H9 (cell line): ENCODE results near the gene FPGS. TPM values are rescaled to one million over a fixed set of nuclear protein-coding genes. Genes with fewer than 3 reads are reported as not detected.

ENCODE experiments used
- DNase-seq: peaks from one replicate; pipeline ENCODE4 v3.0.0-alpha.2; 2017
- H2AFZ ChIP-seq: one replicate; pipeline ENCODE4 v1.6.1; 2013; ENCODE audit warnings: mild to moderate bottlenecking, low read length, control low read depth, moderate library complexity
- H2AK5ac ChIP-seq: 2 replicates; pipeline ENCODE4 v1.6.1; 2013; ENCODE audit warnings: low read length, control low read depth, mixed read lengths; ENCODE audit not compliant: insufficient read length
- H2BK120ac ChIP-seq: one replicate; pipeline ENCODE4 v1.6.1; 2013; ENCODE audit warnings: low read depth, mild to moderate bottlenecking, low read length, control low read depth, inconsistent platforms; ENCODE audit not compliant: poor library complexity, severe bottlenecking
- H2BK12ac ChIP-seq: 2 replicates; pipeline ENCODE4 v1.6.1; 2013; ENCODE audit warnings: low read length, control low read depth, mixed read lengths, low read depth; ENCODE audit not compliant: insufficient read length
- H2BK15ac ChIP-seq: 2 replicates; pipeline ENCODE4 v1.6.1; 2013; ENCODE audit warnings: low read depth, low read length, control low read depth
- H2BK20ac ChIP-seq: one replicate; pipeline ENCODE4 v1.6.1; 2013; ENCODE audit warnings: low read depth, mild to moderate bottlenecking, low read length, control low read depth, inconsistent platforms; ENCODE audit not compliant: poor library complexity, severe bottlenecking
- H2BK5ac ChIP-seq: 2 replicates; pipeline ENCODE4 v1.6.1; 2013; ENCODE audit warnings: low read length, control low read depth, mixed read lengths; ENCODE audit not compliant: insufficient read length
- H3K14ac ChIP-seq: 2 replicates; pipeline ENCODE4 v1.6.1; 2013; ENCODE audit warnings: low read length, control low read depth; ENCODE audit not compliant: insufficient read depth
- H3K18ac ChIP-seq: 2 replicates; pipeline ENCODE4 v1.6.1; 2013; ENCODE audit warnings: low read depth, mild to moderate bottlenecking, mixed read lengths, low read length, control low read depth; ENCODE audit not compliant: insufficient read length
- H3K23ac ChIP-seq: 2 replicates; pipeline ENCODE4 v1.6.1; 2013; ENCODE audit warnings: low read length, control low read depth, mixed read lengths, low read depth; ENCODE audit not compliant: insufficient read length
- H3K23me2 ChIP-seq: 2 replicates; pipeline ENCODE4 v1.6.1; 2013; ENCODE audit warnings: low read depth, mild to moderate bottlenecking, mixed read lengths, low read length, control low read depth; ENCODE audit not compliant: insufficient read length, poor library complexity, severe bottlenecking
- H3K27ac ChIP-seq: 2 replicates; pipeline ENCODE4 v1.5.1; 2013; ENCODE audit warnings: low read length, control low read depth, mixed read lengths, low read depth; ENCODE audit not compliant: insufficient read length
- H3K27me3 ChIP-seq: 2 replicates; pipeline ENCODE4 v1.6.1; 2013; ENCODE audit warnings: low read length, control low read depth, inconsistent platforms; ENCODE audit not compliant: insufficient read depth
- H3K4ac ChIP-seq: 2 replicates; pipeline ENCODE4 v1.6.1; 2013; ENCODE audit warnings: low read depth, mild to moderate bottlenecking, control low read depth, inconsistent platforms, low read length, moderate library complexity
- H3K4me1 ChIP-seq: 2 replicates; pipeline ENCODE4 v1.6.1; 2013; ENCODE audit warnings: low read length, control low read depth, inconsistent platforms; ENCODE audit not compliant: insufficient read depth
- H3K4me2 ChIP-seq: 2 replicates; pipeline ENCODE4 v1.6.1; 2013; ENCODE audit warnings: low read length, control low read depth, mixed read lengths; ENCODE audit not compliant: insufficient read length, insufficient read depth
- H3K56ac ChIP-seq: 2 replicates; pipeline ENCODE4 v1.6.1; 2013; ENCODE audit warnings: low read depth, mild to moderate bottlenecking, mixed read lengths, low read length, control low read depth; ENCODE audit not compliant: insufficient read length
- H3K79me1 ChIP-seq: 2 replicates; pipeline ENCODE4 v1.6.1; 2013; ENCODE audit warnings: low read depth, mild to moderate bottlenecking, moderate library complexity, low read length, control low read depth, inconsistent platforms; ENCODE audit not compliant: insufficient read depth, poor library complexity, severe bottlenecking
- H3K79me2 ChIP-seq: 2 replicates; pipeline ENCODE4 v1.6.1; 2013; ENCODE audit warnings: low read length, control low read depth, inconsistent platforms; ENCODE audit not compliant: insufficient read depth
- H3K9ac ChIP-seq: 2 replicates; pipeline ENCODE4 v1.6.1; 2013; ENCODE audit warnings: low read length, control low read depth, mixed read lengths; ENCODE audit not compliant: insufficient read length; ENCODE audit errors: extremely low read depth
- H3K9me3 ChIP-seq: one replicate; pipeline ENCODE4 v1.6.1; 2013; ENCODE audit warnings: low read depth, low read length, inconsistent platforms; ENCODE audit not compliant: control insufficient read depth
- H3T11ph ChIP-seq: one replicate; pipeline ENCODE4 v1.6.1; 2013; ENCODE audit warnings: mild to moderate bottlenecking, low read length, control low read depth, inconsistent platforms
- H4K20me1 ChIP-seq: one replicate; pipeline ENCODE4 v1.6.1; 2013; ENCODE audit not compliant: control insufficient read depth, insufficient read length, insufficient read depth
- H4K5ac ChIP-seq: 2 replicates; pipeline ENCODE4 v1.6.1; 2013; ENCODE audit warnings: low read depth, mild to moderate bottlenecking, mixed read lengths, low read length, control low read depth; ENCODE audit not compliant: insufficient read length
- H4K8ac ChIP-seq: replicated peaks from 2 replicates; pipeline ENCODE4 v1.6.1; 2013; ENCODE audit warnings: low read length, control low read depth, mixed read lengths, low read depth; ENCODE audit not compliant: insufficient read length
- H4K91ac ChIP-seq: 2 replicates; pipeline ENCODE4 v1.6.1; 2013; ENCODE audit warnings: low read depth, mild to moderate bottlenecking, moderate library complexity, mixed read lengths, low read length, control low read depth; ENCODE audit not compliant: insufficient read length
- H3K27ac Mint-ChIP-seq, 3 experiments: 2 replicates in 2 of 3; 3 replicates in 1 of 3; pipeline ENCODE4 v1.8.0; 2020 to 2021; ENCODE audit warnings: mixed read lengths in 3 of 3, mild to moderate bottlenecking in 1 of 3, moderate library complexity in 1 of 3
- H3K27me3 Mint-ChIP-seq: 2 replicates; pipeline ENCODE4 v1.8.0; 2021; ENCODE audit warnings: low read depth, mild to moderate bottlenecking, moderate library complexity, mixed read lengths
- H3K36me3 Mint-ChIP-seq, 3 experiments: 2 replicates in 2 of 3; 3 replicates in 1 of 3; pipeline ENCODE4 v1.8.0; 2020 to 2021; ENCODE audit warnings: low read depth in 3 of 3, mixed read lengths in 3 of 3; ENCODE audit not compliant: insufficient read depth in 1 of 3
- H3K4me1 Mint-ChIP-seq, 2 experiments: 2 replicates each; pipeline ENCODE4 v1.8.0; 2020; ENCODE audit warnings: mixed read lengths in 2 of 2
- H3K4me3 Mint-ChIP-seq, 2 experiments: 2 replicates in 1 of 2; 3 replicates in 1 of 2; pipeline ENCODE4 v1.8.0; 2020 to 2021; ENCODE audit warnings: mild to moderate bottlenecking in 2 of 2, mixed read lengths in 2 of 2, moderate library complexity in 1 of 2
- H3K9me3 Mint-ChIP-seq, 2 experiments: 2 replicates in 1 of 2; 3 replicates in 1 of 2; pipeline ENCODE4 v1.8.0; 2020; ENCODE audit warnings: mild to moderate bottlenecking in 2 of 2, mixed read lengths in 2 of 2, moderate library complexity in 1 of 2
- CTCF ChIP-seq: fragments of 200-600 bp; sonication (generic); conservative IDR thresholded peaks from 3 replicates; pipeline ENCODE4 v1.8.0; 2021; ENCODE audit warnings: antibody characterized with exemption, mild to moderate bottlenecking
- whole genome bisulfite sequencing: extraction: QIAGEN DNeasy Blood & Tissue Kit; methylation state at CpG from one replicate; pipeline ENCODE4 v1.1.7; 2013; ENCODE audit warnings: missing lambda C conversion rate, low lambda C conversion rate, mixed read lengths; ENCODE audit not compliant: insufficient read length; ENCODE audit errors: extremely low coverage; 5-methylcytosine and 5-hydroxymethylcytosine counted together
- total RNA-seq: library from RNA; stranded (reverse); gene quantifications from 2 replicates; pipeline ENCODE4 v1.2.1, GENCODE V29; 2021

The FPGS gene
- total RNA-seq, 1 experiment from 2014 or later, result 68.4 TPM

- DNase-seq, result no peak
- no peak overlapping the region for H3K14ac ChIP-seq
- WGBS, result no CpG with 5 or more reads among the region's 4 CpGs
- Mint-ChIP-seq H3K4me1 (peaks cover 12 to 23% of the 10 kb centered on the region in 2 experiments), H3K9me3 (no peaks in the 10 kb centered on the region), H3K4me3 (no peak overlapping the region), H3K27ac (no peak overlapping the region), H3K27me3 (peaks cover 15% of the 10 kb centered on the region), H3K36me3 (peaks cover 0 to 12% (median 6%) of the 10 kb centered on the region in 3 experiments; a peak in 4 of 7 replicates)
- H3K4ac ChIP-seq, result no peak overlapping the region
- H3K27me3 ChIP-seq, result 0 out of 2 replicates have a peak, but pooled peaks cover 2% of the 10 kb centered on the region
- no peak overlapping the region for H2AK5ac ChIP-seq
- H3K79me2 ChIP-seq, result no peaks in the 10 kb centered on the region
- no peak for TF ChIP-seq CTCF
- H2BK20ac ChIP-seq, result no peak overlapping the region
- H2BK12ac ChIP-seq, result no peak overlapping the region
- no peak overlapping the region for H3K18ac ChIP-seq
- H3K56ac ChIP-seq, result no peak overlapping the region
- H2BK5ac ChIP-seq, result no peak overlapping the region
- H2BK120ac ChIP-seq, result no peak overlapping the region
- H2BK15ac ChIP-seq, result no peak overlapping the region
- H3K23me2 ChIP-seq, result peaks cover 4% of the 10 kb centered on the region
- H4K91ac ChIP-seq, result no peak overlapping the region
- H4K8ac ChIP-seq, result no peak overlapping the region
- no peak overlapping the region for H3K23ac ChIP-seq
- no peak overlapping the region for H3K4me2 ChIP-seq
- no peak overlapping the region for H2AFZ ChIP-seq
- no peaks in the 10 kb centered on the region for H3K9me3 ChIP-seq
- H4K20me1 ChIP-seq, result no peaks in the 10 kb centered on the region
- no peak overlapping the region for H4K5ac ChIP-seq
- H3K79me1 ChIP-seq, result no peaks in the 10 kb centered on the region
- H3T11ph ChIP-seq, result no peak overlapping the region
- no peak overlapping the region for H3K27ac ChIP-seq
- no peaks in the 10 kb centered on the region for H3K4me1 ChIP-seq
- H3K9ac ChIP-seq, result no peak overlapping the region
Observed at GRCh38 chr9:127822108-127822507, 19.4 kb downstream of the FPGS start.
